Gastroesophageal sphincter (tissue), 4 donors: ENCODE data around the gene TSEN34. TPM values are rescaled to one million over a fixed set of nuclear protein-coding genes. Genes with fewer than 3 reads are reported as not detected.

Source experiments
- ATAC-seq: fragments of 150-250 bp; one replicate; pipeline ENCODE4 v1.9.1; 2016; ENCODE audit warnings: mild to moderate bottlenecking, moderate library complexity
- H3K27ac ChIP-seq, 4 donors: fragments of 200-600 bp; sonication (generic) in 3 of 4; 1 replicate in 3 of 4; 2 replicates in 1 of 4; pipeline ENCODE4 v1.5.1; 2016 to 2019
- H3K27me3 ChIP-seq: fragments of 200-600 bp; sonication (generic); one replicate; pipeline ENCODE4 v1.5.1; 2019
- H3K36me3 ChIP-seq, 2 donors: fragments of 200-600 bp; sonication (generic); one replicate each; pipeline ENCODE4 v1.5.1; 2019; ENCODE audit warnings: control low read depth in 1 of 2
- H3K4me1 ChIP-seq, 3 donors: fragments of 200-600 bp; sonication (generic); 1 replicate in 2 of 3; 2 replicates in 1 of 3; pipeline ENCODE4 v1.5.1; 2016 to 2019; ENCODE audit warnings: control low read depth in 2 of 3
- H3K4me3 ChIP-seq, 2 donors: fragments of 200-600 bp; sonication (generic); one replicate each; pipeline ENCODE4 v1.5.1; 2019; ENCODE audit warnings: mild to moderate bottlenecking in 1 of 2, moderate library complexity in 1 of 2
- H3K9me3 ChIP-seq, 3 donors: fragments of 200-600 bp; sonication (generic); one replicate each; pipeline ENCODE4 v1.5.1; 2017 to 2019; ENCODE audit warnings: control low read depth in 2 of 3
- EP300 ChIP-seq: sonication (generic); formaldehyde crosslinking; IDR thresholded peaks from one replicate; pipeline ENCODE4 v1.6.1; 2017; ENCODE audit warnings: antibody characterized with exemption, mild to moderate bottlenecking
- POLR2A ChIP-seq, 2 donors: fragments of 450-650 bp; IDR thresholded peaks; one replicate each; pipeline ENCODE4 v1.6.1; 2017; ENCODE audit warnings: antibody characterized with exemption in 2 of 2, mild to moderate bottlenecking in 2 of 2, moderate library complexity in 1 of 2
- POLR2AphosphoS5 ChIP-seq: sonication (generic); formaldehyde crosslinking; IDR thresholded peaks from one replicate; pipeline ENCODE4 v1.6.1; 2017; ENCODE audit warnings: antibody characterized with exemption
- WGBS, 2 donors: methylation state at CpG; one replicate each; pipeline ENCODE4 v1.1.5; 2018; ENCODE audit warnings: low coverage in 1 of 2; 5-methylcytosine and 5-hydroxymethylcytosine counted together
- total RNA-seq, 4 donors: library from RNA; depleted of rRNA; stranded (reverse); fragments of >200 nt; gene quantifications; one replicate each; pipeline ENCODE4 v1.1.0, GENCODE V29; 2016
- TF ChIP-seq, protein P1 (sequence below), 4 experiments: fragments of 200-600 bp in 2 of 4; fragments of 450-650 bp in 2 of 4; sonication (generic) in 1 of 4; IDR thresholded peaks; one replicate each; pipeline ENCODE4 v1.5.1; 2017 to 2019; ENCODE audit warnings: antibody characterized with exemption in 4 of 4, mild to moderate bottlenecking in 2 of 4, moderate library complexity in 2 of 4

The TSEN34 gene
- total RNA-seq, 4 donors from 2014 or later, result 57.4 to 73.2 (median 69.8) TPM

- Histone ChIP-seq H3K27ac (no peak overlapping the region), H3K27me3 (no peaks in the 10 kb centered on the region), H3K9me3 (no peaks in the 10 kb centered on the region), H3K4me3 (no peak overlapping the region), H3K4me1 (peaks cover 0 to 16% (median 7%) of the 10 kb centered on the region in 3 donors), H3K36me3 (peaks cover 0 to 23% of the 10 kb centered on the region in 2 donors)
- WGBS, 2 donors, result 82 to 89% methylated on average over 5 to 8 of the region's 8 CpGs
- TF ChIP-seq POLR2AphosphoS5 (no peak), EP300 (no peak), POLR2A (IDR thresholded peaks at IDR 0.05) (no peak)
- TF ChIP-seq, protein P1, sequence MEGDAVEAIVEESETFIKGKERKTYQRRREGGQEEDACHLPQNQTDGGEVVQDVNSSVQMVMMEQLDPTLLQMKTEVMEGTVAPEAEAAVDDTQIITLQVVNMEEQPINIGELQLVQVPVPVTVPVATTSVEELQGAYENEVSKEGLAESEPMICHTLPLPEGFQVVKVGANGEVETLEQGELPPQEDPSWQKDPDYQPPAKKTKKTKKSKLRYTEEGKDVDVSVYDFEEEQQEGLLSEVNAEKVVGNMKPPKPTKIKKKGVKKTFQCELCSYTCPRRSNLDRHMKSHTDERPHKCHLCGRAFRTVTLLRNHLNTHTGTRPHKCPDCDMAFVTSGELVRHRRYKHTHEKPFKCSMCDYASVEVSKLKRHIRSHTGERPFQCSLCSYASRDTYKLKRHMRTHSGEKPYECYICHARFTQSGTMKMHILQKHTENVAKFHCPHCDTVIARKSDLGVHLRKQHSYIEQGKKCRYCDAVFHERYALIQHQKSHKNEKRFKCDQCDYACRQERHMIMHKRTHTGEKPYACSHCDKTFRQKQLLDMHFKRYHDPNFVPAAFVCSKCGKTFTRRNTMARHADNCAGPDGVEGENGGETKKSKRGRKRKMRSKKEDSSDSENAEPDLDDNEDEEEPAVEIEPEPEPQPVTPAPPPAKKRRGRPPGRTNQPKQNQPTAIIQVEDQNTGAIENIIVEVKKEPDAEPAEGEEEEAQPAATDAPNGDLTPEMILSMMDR (IDR thresholded peaks at IDR 0.05), result no peak
- no peak for ATAC-seq
Observed at GRCh38 chr19:54186351-54186750, 4.8 kb upstream of the TSEN34 start.

- WGBS, 2 donors, result 85 to 93% methylated on average over 6 of the region's 11 CpGs
- H3K27ac ChIP-seq, result no peak overlapping the region
- no peak for ATAC-seq
- H3K4me1 ChIP-seq, result peaks cover 0 to 22% (median 12%) of the 10 kb centered on the region in 3 donors
- no peak overlapping the region for H3K4me3 ChIP-seq
- no peaks in the 10 kb centered on the region for H3K9me3 ChIP-seq
- TF ChIP-seq POLR2A (IDR thresholded peaks at IDR 0.05) (no peak), POLR2AphosphoS5 (no peak), EP300 (no peak)
- TF ChIP-seq, protein P1 (IDR thresholded peaks at IDR 0.05), result no peak
- H3K36me3 ChIP-seq, result peaks cover 0 to 22% of the 10 kb centered on the region in 2 donors
- no peaks in the 10 kb centered on the region for H3K27me3 ChIP-seq
Observed at GRCh38 chr19:54186934-54187381, 4.2 kb upstream of the TSEN34 start.

DNA sequence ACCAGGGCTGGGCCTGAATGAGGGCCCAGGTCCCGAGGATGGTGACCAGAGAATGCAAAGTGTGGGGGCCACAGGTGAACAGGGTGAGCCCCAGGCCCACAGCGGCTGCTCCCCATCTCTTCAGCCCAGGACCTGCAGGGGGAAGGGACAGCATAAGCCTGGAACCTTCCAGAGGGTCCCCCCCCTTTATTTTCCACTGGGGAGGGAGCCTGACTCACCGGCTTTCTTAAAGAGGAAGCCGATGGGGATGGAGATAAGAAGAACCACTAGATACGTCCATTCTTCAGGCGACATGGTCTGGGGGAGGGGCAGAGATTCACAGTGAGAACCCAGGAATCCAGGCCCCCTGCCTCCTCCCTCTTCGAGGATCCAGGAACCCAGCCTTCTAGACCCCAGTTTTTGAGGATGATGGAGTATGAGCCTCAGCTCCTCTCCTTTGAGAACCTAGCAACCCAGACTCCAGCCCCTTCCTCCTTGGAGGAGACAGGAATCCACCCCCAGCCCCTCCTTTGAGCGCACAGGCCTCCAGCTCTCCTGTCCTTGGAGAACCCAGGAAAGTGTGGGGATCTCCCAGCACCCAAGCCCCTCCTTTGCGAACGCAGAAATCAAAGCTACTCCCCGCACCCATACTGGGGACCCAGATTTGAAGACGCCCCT is 2.8 kb upstream of the TSEN34 start:
- Histone ChIP-seq H3K4me1 (peaks cover 0 to 36% (median 17%) of the 10 kb centered on the region in 3 donors), H3K9me3 (no peaks in the 10 kb centered on the region), H3K27ac (peak overlapping the region; percentile 75 to 100 (median 94)), H3K36me3 (peaks cover 0 to 22% of the 10 kb centered on the region in 2 donors), H3K4me3 (peak overlapping the region; percentile 47 to 79), H3K27me3 (no peaks in the 10 kb centered on the region)
- no peak for ATAC-seq
- no peak for TF ChIP-seq POLR2A (IDR thresholded peaks at IDR 0.05)
- TF ChIP-seq, protein P1 (IDR thresholded peaks at IDR 0.05), result no peak
- no peak for TF ChIP-seq POLR2AphosphoS5
- TF ChIP-seq EP300, result no peak
- 25% methylated on average over 5 of the region's 12 CpGs; no CpG with 5 or more reads in 1 of the 2 donors for WGBS, 2 donors

GRCh38 chr19:54189145-54189734 is 1.9 kb upstream of the TSEN34 start, which contains the start of gene MBOAT7:
Gene MBOAT7 (minus strand): TSS chr19:54189580. CDS start chr19:54188508, 1,072 bp downstream.
- Histone ChIP-seq H3K27ac (peak within 1 kb of the TSS; percentile 79 to 100 (median 94)), H3K27me3 (no peaks in the 10 kb centered on the region), H3K4me3 (peak within 1 kb of the TSS; percentile 47 to 79), H3K4me1 (peaks cover 0 to 36% (median 17%) of the 10 kb centered on the region in 3 donors), H3K9me3 (no peaks in the 10 kb centered on the region), H3K36me3 (peaks cover 0 to 25% of the 10 kb centered on the region in 2 donors)
- TF ChIP-seq, protein P1 (IDR thresholded peaks at IDR 0.05), result peak in 3 of 4 experiments; percentile 54 to 60 (median 60)
- TF ChIP-seq POLR2A (IDR thresholded peaks at IDR 0.05) (peak in 1 of 2 donors; percentile 37), EP300 (no peak), POLR2AphosphoS5 (peak; percentile 29)
- no CpG with 5 or more reads among the region's 64 CpGs for WGBS, 2 donors
- peak; percentile 65 for ATAC-seq
